NCI-H510A treated with DMSO at 0.1 percent for 48 hours (cell line): ENCODE results near the gene UPK1B.

ENCODE experiments used
- DNase-seq: peaks from one replicate; lab custom pipeline; 2025; lab: John Stamatoyannopoulos, UW

Gene UPK1B

DNA sequence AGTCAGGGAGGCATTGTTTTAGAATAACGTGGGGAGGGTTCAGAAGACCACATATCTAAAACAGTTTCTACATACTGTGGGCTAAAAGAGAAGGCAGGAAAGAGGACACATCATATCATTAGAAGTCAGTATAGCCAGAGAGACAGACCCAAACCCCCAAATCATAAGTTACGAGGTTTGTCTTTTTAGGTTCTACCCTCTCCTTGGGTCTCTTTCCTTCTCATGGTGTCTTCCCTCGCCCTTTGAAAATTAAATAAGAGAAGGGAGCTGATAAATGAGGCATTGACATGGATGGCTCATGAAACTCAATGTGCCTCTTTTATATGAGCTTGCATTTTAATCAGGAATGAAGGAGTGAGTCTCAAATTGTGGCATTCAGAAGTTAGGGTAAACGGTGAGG, 3.4 kb downstream of the UPK1B start:
- DNase-seq: no peak

DNA sequence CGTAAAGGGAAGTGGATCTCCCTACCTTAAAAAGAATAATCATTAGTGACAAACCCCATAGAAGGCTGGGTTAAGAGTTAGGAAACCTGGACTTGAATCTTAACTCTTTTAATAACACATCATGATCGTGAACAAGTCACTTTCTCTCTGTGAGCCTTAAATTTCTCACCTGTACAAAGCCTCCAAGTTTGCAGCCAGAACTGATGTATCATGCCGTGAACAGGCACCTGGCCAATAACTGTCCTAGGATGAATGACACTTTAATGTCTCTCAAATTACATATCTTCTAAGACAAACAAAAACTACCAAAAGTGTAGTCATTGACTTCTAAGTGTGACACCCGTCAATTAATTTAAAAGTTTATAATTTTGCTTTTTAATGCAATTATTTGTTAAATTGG, 3.9 kb downstream of the UPK1B start:
- no peak for DNase-seq

DNA sequence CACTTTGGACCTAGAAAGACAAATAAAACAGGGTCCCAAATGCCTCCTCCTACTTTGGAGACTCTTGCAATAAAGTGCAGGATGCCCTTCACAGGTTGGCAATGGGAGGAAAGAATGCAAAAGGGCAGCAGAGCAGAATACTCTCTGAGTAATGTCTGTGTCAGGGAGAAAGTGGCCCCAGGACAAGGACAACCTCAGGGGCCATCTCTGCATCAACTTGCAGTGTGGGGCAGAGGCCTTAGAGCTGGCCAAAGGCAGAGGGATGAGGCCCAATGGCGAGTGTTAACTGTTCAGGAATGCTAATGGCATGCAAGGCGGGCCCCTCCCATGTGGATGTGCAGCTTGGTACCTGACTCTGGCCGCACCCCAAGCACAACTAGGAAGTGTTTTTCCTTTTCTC, 8.4 kb downstream of the UPK1B start:
- DNase-seq: no peak

DNA sequence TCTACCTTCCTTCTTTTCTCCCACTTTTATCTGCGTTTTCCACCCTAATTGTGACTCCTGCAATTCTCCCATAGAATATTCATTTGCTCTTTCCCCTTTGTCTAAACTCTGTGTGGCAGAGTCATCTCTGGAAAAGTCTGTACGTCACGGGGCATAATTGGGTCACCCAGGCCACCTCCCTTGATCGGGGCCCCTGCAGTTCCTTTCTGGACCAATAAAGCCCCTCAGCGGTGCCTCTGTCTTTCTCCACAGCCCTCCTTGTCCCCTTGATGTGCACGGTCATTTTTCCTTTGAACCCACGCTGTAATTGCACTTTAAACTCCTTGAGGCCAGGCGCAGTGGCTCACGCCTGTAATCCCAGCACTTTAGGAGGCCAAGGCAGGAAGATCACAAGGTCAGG, 10.7 kb downstream of the UPK1B start:
- no peak for DNase-seq

DNA sequence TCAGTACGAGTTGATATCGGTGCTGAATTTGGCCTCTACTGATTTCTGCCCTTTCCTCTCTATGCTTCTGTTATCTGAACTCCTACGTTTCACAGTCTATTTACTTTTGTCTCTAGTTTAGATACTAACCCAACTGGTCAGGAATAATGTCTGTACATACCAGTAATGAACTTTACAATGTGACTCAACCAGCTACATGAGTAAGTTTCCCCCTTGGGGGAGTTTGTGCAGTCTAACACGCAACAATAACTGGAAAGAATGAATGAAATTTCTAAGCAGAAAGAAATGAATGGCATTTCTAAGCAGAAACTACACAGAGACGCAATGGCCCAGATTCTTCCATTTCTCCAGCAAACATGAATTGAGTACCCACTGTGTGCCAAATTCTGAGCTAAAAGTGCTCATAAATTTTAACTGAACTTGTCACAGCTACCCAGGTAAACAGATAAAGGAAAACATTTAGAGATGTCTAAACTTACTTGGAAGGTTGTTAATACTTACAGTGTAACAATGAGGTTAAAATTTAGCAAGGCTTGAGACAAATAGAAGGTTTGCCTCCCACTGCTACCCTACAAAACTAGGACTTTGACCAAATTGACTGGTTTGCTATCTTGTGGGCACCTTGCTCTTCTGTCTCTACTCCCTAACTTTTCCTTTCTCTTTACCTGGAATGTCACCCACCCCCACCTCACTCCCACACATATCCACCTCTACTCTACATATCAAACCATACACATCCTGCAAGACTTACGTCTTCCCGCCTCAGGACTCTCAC, 11.6 kb downstream of the UPK1B start:
- no peak for DNase-seq

DNA sequence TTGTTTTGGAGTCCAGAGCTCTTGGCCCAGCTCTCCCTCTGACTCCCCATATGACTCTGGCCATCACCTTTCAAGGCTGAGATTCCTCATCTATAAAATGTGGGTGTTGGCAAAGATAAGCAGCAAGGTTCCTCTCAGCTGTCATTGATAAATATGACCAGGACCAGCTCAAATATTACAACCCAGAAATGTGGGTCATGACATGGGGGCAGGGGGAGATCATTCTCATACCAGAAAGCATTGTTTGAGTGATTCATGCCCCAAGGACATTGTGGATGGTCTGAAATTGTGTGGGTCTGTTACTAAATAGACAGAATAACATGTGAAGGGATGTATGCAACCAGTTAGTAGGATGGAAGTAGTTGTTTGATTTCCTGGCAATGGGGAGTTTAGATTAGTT, 13.9 kb downstream of the UPK1B start:
- DNase-seq: no peak

DNA sequence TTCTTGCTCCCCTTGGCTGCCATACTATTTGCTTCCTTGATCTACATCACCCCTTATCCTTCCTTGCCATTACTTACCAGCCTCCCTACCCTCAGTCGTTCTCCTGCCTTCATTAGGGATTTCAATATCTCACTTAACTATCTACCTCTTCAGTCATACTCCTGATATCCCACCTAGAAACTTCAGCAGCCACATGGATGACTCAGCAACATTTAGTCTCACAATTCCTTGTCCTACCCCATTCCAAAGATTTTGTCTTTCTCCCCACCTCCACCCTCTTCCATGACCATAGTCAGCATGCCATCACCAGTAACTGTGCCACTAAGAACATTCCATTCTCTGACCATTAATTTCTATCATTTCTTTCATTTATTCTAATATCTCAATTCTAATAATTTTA, 18.4 kb downstream of the UPK1B start:
- DNase-seq: no peak

DNA sequence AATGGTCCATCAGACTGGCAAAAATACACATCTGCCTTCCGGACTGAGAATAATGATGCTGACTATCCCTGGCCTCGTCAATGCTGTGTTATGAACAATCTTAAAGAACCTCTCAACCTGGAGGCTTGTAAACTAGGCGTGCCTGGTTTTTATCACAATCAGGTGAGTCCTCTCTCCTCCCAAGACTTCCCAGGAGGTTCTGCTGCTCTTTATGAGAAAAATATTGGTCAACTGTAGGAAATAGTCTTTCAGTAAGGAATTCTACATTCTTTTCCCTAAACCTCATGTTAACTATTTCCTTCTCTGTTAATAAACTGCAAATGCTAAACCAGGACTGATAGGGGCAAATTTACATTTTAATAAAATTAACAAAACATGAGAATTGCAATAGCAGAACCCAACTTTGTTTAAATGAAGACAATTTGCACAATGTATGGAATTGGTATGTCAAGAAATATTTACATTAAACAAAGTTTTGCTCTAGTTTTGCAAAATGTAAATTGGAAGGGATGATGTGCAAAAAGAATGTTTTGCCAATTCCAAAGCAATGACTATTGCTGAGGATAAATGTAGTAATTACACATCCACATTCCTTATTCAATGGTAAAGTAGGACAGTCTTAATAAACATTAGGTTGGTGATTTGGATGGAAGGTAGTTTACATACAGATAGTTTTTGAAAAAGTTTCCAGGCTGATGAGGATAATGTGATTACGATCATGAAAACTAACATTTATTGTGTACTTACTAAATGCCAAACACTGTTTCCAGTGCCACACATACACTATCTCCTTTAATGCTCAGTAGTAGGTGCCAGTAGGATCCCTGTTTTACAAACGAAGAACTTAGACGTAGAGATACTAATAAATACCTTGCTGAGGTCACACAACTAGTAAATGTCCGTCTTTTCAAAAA, 21.1 kb downstream of the UPK1B start:
- no peak for DNase-seq

DNA sequence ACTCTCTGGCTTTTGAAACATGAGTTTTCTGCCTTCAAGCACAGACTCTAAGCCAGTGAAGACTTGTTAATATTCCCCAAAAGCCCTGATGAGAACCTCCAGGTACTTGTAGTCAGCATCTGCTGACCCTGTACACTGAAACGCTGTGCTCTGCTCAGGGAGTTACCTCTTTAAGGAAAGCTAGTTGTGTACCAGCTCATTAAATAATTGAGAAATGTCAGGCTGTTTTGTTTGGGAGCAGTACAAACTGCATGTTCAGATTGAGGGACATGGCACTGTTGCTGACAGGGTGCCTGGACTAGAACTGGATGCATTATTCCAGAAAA, 21.7 kb downstream of the UPK1B start:
- no peak for DNase-seq

DNA sequence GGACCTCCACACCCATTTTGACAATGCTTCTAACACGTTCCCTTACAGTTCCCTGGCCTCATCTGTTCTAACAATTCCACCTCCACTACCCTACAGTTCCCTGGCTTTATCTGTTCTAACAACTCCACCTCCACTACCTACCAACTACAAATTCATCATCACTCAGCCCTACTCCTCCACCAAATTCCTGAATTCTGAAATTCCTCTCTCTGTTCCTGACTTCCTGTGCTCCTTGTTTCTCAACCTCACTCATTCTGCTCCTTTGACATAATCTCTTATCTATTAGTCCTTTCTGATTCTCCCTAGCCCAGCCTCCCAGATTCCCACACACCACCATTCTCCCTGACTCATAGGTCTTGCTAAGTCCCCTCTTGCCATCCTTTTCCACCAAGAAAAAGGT, 22.5 kb downstream of the UPK1B start:
- no peak for DNase-seq

DNA sequence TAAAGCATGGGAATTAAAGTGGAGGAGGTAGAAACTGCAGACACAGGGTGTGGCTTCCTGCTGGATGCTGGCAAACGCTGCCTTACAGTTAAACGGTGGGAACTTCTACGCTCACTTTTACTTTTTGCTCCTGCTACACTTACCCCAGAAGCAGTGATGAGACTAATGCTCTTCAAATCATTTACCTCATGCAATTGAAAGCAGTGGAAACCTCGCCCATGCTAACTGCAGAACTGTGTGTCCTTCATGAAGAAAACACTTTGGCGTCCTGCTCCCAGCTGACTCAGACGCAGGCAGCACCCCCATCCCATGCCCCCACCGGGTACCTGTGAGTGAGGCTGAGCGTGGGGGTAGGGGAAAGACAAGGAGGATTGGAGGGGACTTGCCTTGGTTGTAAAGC, 31.8 kb downstream of the UPK1B start:
- no peak for DNase-seq

DNA sequence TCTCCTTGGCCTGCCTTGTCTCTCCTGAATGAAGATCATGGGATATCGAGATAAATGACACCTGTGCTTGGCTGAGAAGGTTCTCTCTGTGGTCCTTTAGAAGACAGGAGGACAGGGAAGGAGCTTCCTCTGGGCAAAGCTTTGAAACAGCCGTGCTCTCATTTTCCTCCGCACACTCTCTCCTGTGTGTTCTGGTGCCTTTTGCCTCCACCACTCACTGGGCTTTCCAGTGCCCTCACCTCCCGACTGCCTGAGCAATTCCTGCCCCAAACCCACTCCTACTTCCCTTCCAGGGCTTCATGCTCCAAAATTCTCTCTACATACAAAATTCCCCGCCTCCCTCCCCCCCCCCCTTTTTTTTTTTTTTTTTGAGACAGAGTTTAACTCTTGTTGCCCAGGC, 32.3 kb downstream of the UPK1B start:
- DNase-seq: no peak

DNA sequence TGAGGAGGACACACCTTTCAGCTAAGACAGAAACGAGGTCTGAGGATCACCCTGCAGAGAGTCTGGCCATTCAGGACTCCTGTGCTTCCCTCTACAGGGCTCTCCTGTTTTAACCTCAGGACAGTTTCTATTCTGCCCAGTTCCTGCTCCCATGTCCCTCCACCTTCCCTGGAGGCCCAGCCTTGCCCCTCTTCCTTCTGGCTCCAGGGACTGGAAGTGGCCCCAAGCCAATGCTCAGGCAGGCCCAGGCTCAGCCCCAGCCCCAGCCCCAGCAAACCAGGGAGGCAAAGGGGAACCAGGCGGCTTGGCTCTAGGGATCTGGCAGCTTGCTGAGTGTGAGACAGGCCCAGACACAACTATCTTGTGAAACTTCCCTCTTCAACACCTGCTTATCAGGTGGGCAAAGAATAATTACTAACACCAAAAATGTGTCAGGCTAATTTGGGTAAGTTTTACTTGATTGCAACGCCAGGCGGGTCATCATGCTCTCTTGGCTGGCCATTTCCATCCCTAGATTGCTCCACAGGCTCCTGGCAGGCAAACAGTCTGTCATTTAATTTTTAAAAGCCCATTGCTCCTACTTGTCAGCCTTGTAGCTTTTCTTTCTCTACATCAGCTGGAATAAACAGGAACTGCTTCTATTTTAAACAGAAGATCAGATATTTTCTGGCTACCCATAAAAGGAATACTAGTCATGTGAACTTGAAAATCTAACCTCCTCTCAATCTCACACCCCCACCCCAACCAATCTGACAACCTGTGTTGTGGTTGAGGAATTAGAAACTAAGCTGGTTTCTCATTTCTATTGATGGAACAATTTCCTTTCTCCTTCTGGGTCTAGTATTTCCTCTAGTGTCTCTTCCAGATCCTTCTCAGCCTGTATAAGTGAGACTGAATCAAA, 33.5 kb downstream of the UPK1B start:
- DNase-seq: no peak

DNA sequence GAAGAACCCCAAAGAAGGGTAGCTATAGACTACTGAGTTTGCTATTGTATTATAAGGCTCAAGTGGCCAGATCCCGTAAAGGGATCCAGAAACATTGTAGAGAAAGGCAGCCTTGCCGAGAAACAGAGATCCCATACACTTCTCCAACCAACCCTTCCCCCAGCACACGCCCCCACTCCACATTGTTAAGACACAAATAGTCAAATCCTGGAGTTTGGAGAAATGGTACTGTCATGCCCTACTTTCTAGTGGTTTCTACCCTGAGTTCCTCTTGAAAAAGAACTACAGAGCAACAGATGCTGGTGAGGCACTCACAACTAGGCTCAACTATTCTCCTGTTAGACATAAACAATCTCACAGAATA, 34.1 kb downstream of the UPK1B start:
- DNase-seq: no peak

DNA sequence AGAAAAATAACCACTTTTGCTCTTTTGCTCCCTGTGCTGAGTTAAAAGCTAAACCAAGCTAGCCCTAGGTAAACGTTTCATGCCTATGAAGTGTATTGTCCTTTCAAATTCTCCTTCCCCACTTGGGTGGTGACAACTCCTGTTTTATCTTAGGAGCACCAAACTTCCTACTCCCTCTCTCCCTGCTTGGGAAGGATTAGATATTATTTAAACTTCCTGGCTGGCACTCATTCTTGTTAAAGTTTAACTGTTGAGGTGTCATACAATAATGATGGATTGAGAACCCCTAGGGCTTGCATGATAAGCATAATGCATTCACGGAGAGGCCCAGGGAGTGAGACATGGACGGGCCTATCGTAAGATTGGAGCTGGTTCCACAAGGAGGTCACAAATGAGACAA, 37.8 kb downstream of the UPK1B start:
- no peak for DNase-seq

DNA sequence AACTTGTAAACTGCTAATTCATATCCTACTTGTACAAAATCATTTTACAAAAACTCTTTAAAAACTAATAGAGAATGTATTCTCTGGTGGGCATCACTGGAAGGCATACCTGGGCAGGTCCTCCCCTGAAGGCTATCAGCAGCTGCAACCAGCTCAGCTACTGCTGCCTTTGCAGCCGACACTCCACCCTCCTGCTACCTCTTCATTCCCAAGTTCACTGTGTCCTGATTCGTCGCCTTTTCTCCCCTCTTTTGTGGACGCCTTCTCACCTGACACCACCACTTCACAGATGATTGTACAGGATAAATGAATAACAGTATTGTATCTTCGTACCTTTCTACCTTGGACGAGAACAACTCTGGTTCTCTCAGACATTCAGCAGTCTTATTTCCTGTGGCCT, 38.4 kb downstream of the UPK1B start:
- DNase-seq: no peak

DNA sequence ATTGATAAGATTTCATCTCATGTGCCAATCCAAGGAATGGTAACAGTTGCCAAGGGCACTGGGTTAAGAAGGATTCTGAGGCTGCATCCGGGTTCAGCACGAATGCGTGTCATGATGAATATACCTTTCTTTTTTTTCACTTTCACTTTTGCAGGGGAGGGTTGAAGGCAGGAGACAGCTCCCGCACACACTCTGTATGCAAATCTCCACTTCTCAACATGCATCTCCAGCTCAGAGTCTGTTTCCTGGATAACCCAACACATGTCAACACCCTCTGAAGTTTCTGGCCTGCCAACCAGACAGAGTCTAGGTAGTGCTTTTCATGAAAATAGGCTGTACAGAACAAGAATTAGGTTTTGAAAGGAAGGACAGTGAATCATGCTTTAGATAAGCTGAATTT, 45.7 kb downstream of the UPK1B start:
- DNase-seq: no peak

DNA sequence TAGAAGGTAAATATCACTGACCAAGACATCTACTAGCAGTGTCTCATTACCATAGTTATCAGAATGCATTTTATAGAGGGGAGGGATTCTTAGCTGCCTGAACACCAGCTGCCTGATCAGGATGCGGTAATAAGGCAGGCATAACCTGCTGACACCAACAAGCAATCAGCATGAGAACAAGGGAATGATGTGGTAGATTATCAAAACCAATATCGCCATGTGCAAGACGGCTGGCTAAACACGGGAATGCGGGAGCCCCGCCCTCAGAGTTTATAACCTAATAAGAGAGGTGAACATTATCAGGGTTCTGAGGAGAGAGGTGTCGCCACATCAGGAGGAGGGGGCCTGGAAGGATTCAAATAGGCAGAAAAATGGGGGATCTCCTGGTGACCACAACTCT, 46.8 kb downstream of the UPK1B start:
- no peak for DNase-seq

DNA sequence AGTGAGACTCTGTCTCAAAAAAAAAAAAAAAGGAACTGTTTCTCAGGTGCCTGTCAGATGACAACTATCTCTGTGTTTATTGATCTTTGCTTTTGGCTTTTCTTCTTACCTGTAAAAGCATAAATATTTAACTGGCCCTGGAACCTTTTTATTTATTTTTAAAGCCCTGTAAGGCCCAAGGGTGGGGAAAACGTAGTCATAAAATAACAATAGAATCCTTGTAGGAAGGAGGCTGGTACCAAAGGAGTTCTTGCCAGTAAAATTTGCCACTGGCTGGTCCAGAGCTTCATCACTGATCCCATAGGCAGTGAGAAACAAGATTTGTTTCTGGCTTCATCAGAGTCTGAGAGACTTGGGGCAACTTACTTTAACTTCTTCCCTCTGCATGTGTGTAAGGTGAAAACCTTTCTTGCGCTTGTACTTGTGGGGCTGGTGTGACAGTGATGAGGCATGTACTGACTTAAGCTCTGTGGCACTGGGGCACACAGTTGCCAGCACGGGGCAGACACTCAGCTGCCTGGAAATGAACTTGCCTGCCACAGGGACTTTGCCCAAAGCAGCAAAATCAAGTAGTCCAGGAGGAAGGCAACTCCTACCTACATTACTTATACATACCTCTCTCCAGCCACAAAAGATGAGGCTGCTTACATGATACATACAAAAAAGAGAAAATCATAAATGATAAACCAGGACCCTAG, 47.7 kb downstream of the UPK1B start:
- DNase-seq: no peak

DNA sequence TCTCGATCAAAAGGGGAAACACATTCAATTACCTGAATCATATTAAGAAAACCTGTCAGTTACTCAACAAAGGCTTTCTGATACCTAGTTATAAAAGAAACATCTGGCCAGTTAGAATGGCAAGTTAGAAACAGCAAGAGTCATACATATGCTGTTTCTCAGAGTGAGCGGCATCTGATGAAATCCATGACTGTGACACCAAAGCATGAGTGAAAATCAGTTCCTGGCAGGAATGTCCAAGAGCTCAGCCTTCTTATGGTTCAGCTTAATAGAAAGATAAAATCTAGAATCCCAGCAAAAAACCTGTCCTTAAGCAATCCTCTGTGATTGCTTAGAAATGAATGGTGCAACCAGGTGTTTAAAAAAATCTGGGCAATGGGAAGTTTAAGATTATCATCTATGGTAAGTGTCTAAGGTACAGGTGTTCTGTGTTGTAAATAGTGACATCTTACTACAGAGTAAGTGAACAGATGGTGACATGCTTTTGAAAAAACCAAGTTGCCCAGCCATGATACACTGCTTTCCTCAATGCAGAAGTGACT, 48.5 kb downstream of the UPK1B start:
- DNase-seq: no peak

DNA sequence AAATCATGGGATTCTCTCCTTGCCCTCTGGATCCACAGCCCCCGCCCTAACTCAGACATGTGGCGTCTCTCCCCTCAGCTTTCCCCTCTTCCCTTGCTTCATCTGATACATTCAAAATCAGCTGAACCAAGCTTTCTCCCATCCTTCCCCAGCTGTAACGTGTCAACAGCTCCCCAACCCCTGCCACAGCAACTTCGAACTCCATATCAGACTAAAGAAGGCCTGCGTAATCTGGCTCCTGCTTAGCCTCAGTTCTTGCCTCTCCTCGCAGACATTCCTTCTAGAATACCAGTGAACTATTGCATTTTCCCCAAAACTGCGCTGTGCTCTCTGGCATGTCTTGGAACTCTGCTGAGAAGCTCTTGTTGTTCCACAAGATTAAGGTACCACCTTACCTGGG, 49.0 kb downstream of the UPK1B start:
- no peak for DNase-seq

DNA sequence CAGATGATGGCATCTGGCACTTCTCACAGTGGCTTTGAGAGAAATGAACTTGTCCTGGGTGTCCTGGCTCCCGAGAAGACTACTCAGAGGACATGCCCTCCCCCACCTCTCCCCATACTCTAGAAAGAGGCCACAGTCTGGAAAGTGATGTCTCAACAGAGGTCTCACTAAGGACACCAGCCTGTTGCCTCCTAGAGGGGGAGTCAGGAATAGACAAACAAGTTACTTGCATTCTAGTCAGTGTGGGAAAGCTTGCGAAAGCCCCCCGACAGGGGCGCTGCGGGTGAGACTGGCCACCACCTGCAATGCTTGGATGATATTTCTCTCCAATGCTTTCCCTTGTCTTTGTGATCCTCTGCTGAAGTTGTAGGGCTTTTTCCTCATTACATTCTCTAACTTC, 50.1 kb downstream of the UPK1B start:
- no peak for DNase-seq
